Bronchial epithelial cell (primary cell): ENCODE measurements around the gene ATL1. TPM values are rescaled to one million over a fixed set of nuclear protein-coding genes. Genes with fewer than 3 reads are reported as not detected.
A peak's percentile ranks its signal among the peaks of the same experiment; 100 is the strongest.
"Not testable (repeated sequence)": the region's sequence is repeated elsewhere in the genome, so short reads cannot be mapped to it uniquely, and the experiment has no call there.

Experiments used
- DNase-seq: peaks from one replicate; pipeline ENCODE4 v3.0.0-alpha.2; 2010; ENCODE audit warnings: low read depth
- FAIRE-seq: peaks from 2 replicates; lab custom pipeline; 2011; peaks lifted over from hg19 to GRCh38; lab: Jason Lieb, UNC
- H3K27me3 ChIP-seq: 2 replicates; pipeline ENCODE4 v1.5.1; 2011; ENCODE audit warnings: low read length; ENCODE audit not compliant: control insufficient read depth, insufficient read depth
- H3K36me3 ChIP-seq: 2 replicates; pipeline ENCODE4 v1.5.1; 2011; ENCODE audit warnings: low read length; ENCODE audit not compliant: control insufficient read depth, insufficient read depth
- H3K4me3 ChIP-seq: 2 replicates; pipeline ENCODE4 v1.5.1; 2011; ENCODE audit warnings: mild to moderate bottlenecking, low read depth, low read length, control low read depth
- CTCF ChIP-seq: IDR thresholded peaks from 2 replicates; pipeline ENCODE4 v1.5.1; 2011; ENCODE audit warnings: mild to moderate bottlenecking, moderate library complexity, low read length, control low read depth, inconsistent platforms; ENCODE audit not compliant: insufficient read depth, severe bottlenecking
- total RNA-seq: library from RNA; depleted of rRNA; stranded (reverse); fragments of >200 nt; gene quantifications from 2 replicates; pipeline ENCODE4 v1.2.1, GENCODE V29; 2014

The ATL1 gene
- total RNA-seq, 1 donor from 2014 or later = 0.79 TPM

GRCh38 chr14:50541159-50541567 lies 18.8 kb upstream of the ATL1 start:
- no peak for FAIRE-seq
- Histone ChIP-seq H3K36me3 (no peaks in the 10 kb centered on the region), H3K27me3 (no peaks in the 10 kb centered on the region), H3K4me3 (no peak overlapping the region)
- TF ChIP-seq CTCF = no peak
- no peak for DNase-seq

GRCh38 chr14:50542941-50543418 lies 17.0 kb upstream of the ATL1 start:
- DNase-seq (peak; percentile 86), FAIRE-seq (no peak)
- H3K36me3 ChIP-seq = no peaks in the 10 kb centered on the region
- H3K4me3 ChIP-seq = no peak overlapping the region
- peak; percentile 55 for TF ChIP-seq CTCF
- no peaks in the 10 kb centered on the region for H3K27me3 ChIP-seq

GRCh38 chr14:50544911-50545310 lies 15.0 kb upstream of the ATL1 start:
- Histone ChIP-seq H3K4me3 (no peak overlapping the region), H3K36me3 (no peaks in the 10 kb centered on the region), H3K27me3 (no peaks in the 10 kb centered on the region)
- FAIRE-seq (no peak), DNase-seq (no peak)
- no peak for TF ChIP-seq CTCF

- no peak overlapping the region for H3K4me3 ChIP-seq
- FAIRE-seq (no peak), DNase-seq (peak; percentile 58)
- no peaks in the 10 kb centered on the region for H3K36me3 ChIP-seq
- no peak for TF ChIP-seq CTCF
- no peaks in the 10 kb centered on the region for H3K27me3 ChIP-seq
Measured at GRCh38 chr14:50545618-50546017, 14.3 kb upstream of the ATL1 start.

GRCh38 chr14:50550294-50550693 lies 9.7 kb upstream of the ATL1 start:
- TF ChIP-seq CTCF = no peak
- Histone ChIP-seq H3K27me3 (no peaks in the 10 kb centered on the region), H3K36me3 (no peaks in the 10 kb centered on the region), H3K4me3 (no peak overlapping the region)
- FAIRE-seq = no peak
- no peak for DNase-seq

GRCh38 chr14:50551877-50552276 lies 8.1 kb upstream of the ATL1 start:
- no peak overlapping the region for H3K4me3 ChIP-seq
- TF ChIP-seq CTCF = no peak
- DNase-seq (no peak), FAIRE-seq (no peak)
- no peaks in the 10 kb centered on the region for H3K27me3 ChIP-seq
- no peaks in the 10 kb centered on the region for H3K36me3 ChIP-seq

- not testable (repeated sequence) for FAIRE-seq, H3K27me3 ChIP-seq, H3K4me3 ChIP-seq, DNase-seq, H3K36me3 ChIP-seq
Measured at GRCh38 chr14:50552796-50553195, 7.1 kb upstream of the ATL1 start.
